HT1080 (cell line): ENCODE data around the gene FUT8. TPM values are rescaled to one million over a fixed set of nuclear protein-coding genes. Genes with fewer than 3 reads are reported as not detected.

ENCODE experiments used
- DNase-seq: peaks from one replicate; pipeline ENCODE4 v3.0.0-alpha.2; 2015; ENCODE audit warnings: low read depth
- small RNA-seq: library from RNA; depleted of rRNA; stranded (forward); fragments of <200 nt; gene quantifications from one replicate; pipeline ENCODE3, GENCODE V24; 2014
- total RNA-seq: library from RNA; depleted of rRNA; stranded (reverse); fragments of >200 nt; shearing (Covaris generic); gene quantifications from 2 replicates; pipeline ENCODE4 v1.2.3, GENCODE V29; 2014

FUT8 gene
- total RNA-seq, 1 experiment from 2014 or later: 92.4 TPM

GRCh38 chr14:65771271-65771670, 358.7 kb downstream of the FUT8 start:
- no peak for DNase-seq

DNA sequence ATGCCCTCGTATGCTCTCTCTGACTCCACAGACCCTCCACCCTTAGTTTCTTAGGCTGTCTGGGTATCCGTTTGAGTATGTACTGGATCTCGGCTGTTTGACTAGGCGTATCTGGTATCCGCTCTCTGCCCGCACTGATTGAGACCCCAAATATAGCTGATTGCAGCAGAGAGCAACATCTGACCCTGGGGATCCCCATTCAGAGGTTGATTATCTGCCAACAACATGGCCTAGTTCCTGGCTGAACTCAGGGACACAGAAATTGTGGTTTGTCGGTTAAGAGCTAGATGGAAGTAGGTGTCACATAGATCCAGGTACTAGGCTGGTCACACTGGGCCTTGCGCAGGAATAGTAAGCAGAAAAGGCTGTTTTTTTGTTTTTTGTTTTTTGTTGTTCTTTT, 359.9 kb downstream of the FUT8 start:
- no peak for DNase-seq

DNA sequence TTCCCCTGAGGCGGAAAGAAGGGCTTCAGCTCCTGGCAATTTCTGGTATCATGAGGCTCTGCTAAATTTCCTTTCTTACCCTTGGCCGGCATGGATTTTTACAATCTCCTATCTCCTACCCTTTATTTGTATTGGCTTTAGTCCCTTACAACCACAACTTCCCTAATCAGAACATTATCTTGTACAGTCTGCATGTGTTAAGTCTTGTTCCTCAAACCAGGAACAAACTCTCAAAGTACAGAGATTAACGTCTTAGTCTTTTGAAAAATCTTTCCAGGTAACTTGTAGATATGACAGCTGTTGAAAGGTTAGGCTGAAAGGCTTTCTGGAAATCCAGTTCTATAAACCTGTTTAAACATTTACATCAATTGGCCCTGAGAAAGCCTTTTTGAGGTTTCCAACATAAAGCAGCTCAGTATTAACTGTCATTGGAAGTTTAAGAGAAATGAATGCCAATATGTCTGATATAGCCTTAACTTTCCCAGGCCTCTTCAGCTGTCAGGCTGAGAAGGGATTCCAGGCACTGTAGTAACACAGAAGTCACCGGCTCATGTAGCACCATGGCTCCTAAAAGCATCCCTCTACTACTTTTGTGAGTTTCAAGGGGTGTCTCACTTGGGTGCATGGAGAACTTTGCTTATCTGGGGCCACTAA, 360.5 kb downstream of the FUT8 start:
- DNase-seq: no peak

DNA sequence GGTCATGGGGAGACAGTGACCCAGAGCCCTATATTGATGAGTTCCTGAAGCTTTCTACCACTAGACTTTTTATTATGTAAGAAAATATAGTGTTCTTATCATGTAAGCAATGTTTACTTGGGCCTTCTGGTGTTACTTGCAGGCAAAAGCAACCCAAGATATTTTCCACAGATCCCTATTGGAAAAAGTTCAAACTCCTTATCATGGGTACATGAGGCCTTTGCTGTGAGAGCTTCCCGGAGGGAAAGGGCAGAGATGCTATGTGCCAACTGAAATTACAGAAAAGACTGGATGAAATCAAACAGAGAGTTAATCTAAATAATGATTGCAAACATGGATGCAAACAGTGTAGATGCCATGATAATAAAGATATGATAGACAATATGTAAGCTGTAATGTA, 361.5 kb downstream of the FUT8 start:
- no peak for DNase-seq

DNA sequence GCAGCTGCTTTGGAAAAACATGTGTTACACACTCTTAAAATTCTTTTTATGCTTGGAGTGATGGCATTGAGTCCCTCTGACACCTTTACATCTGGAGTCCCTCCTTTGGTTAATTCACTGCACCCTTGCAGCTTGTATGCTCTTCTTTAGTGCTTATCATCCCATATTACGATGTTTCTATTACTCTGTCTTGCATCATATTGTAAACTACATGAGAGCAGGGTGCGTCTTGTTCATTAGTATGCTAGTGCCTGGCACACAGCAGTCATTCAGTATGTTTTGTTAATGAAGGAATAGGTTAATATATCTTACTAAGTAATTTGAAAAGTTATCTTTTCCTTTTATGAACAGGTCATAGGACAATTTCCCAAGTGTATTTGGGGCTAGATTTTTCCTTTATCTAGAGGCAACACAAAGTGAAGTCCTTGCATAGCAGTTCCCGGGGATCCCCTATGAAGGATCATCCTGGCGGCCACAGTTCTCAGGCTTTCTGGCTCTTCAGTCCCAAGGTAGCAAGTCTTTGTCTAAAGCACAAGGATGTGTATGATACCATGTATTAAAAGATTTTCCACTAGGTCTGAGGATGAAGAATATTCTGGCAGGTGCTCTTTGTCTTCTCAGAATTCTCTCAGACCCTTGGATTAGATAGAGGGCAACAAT, 363.8 kb downstream of the FUT8 start:
- no peak for DNase-seq

DNA sequence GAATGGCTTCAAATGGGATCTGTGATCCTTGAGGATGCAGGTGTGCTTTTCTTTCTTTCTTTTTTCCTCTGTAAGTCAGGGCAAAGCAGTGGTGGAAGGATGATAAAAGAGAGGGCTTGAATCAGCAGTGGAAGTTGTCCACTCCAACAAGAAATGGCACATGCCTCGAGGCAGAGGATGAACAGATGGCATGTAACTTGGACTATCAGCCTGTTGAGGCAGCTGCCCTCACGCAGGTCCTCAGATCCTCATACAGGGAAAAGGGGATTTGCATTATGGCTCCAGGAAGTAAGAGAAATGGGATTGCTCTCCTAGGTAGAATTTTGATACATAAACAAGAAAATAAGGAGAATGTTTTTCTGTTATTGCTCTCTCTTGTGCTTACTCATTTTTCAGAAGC, 368.0 kb downstream of the FUT8 start:
- DNase-seq: no peak

DNA sequence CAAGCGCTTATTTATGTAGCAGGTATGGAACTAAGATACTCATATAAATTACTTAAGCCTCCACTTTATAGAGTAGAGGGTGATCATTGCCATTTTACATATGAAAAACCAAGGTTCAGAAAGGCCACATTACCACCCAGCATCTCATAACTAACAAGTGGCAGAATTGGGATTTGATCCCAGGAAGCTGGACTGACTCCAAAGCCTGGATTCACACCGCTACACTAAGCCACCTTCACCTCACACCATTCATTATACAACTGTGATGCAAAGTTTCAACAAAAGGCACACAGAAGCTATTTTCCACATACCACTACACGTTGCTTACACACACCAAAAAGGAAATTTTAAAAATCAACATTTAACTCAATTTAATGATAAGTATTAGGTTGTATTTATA, 370.6 kb downstream of the FUT8 start:
- DNase-seq: no peak

DNA sequence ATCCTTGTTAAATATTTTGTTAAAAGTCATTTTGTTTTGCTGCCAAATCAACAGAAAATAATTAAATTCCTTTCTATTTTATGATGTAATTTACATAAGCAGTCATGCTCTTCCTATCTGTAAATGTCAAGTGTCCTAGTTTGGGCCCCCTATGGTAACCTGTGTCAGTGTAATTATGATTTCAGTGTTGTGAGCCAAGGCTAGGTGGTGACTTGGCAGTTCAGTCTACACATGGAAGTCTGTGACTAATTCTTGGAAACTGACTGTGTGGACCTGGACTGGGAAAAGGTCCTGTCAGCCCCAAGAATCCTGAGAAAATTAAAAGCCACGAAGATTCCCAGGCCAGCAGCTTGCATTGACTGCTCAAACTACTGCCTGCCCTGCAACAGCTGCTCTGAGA, 371.0 kb downstream of the FUT8 start:
- DNase-seq: peak; percentile 39

DNA sequence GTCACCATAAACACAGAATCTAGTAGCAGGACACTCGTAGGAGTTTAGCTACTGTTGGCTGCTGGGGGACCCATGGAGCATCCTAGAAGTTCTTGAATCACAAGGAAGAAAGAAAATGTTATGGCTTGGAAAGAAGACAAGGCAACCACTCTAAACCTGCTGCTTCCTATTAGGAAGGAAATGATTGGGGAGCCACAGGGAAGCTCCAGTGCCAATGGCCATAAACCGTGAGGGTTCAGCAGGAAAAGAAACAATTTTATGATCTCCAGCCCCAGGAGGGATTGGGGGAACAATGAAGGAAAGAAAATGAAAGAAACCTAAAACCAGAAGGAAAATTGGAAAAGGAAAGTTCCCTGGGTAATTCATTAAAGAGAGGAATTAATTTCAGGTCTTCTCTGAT, 372.0 kb downstream of the FUT8 start:
- no peak for DNase-seq

GRCh38 chr14:65787461-65787860, 374.9 kb downstream of the FUT8 start:
- DNase-seq: no peak

DNA sequence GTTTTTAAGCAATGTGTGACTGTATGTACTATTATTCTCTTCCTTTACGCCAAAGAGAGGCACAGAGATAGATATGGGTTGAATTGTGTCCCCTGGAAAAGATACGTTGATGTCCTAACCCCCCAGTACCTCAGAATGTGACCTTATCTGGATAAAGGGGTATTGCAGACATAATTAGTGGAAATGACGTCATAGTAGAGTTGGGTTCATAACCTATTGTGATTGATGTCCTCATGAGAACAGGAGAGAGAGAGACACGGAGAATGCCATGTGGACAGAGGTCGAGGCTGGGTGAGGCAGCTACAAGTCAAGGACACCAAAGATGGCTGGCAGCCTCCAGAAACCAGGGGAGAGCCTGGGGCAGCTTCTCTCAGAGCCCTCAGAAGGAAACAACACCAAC, 376.3 kb downstream of the FUT8 start:
- DNase-seq: no peak

- DNase-seq: no peak
Measured at GRCh38 chr14:65789363-65789762, 376.8 kb downstream of the FUT8 start.

GRCh38 chr14:65790172-65790815, 377.8 kb downstream of the FUT8 start:
- DNase-seq: no peak

- DNase-seq: peak; percentile 94
Measured at GRCh38 chr14:65791191-65791981, 378.9 kb downstream of the FUT8 start.

GRCh38 chr14:65792208-65792905, 379.8 kb downstream of the FUT8 start:
- peak; percentile 88 for DNase-seq

Small RNAs within 50 kb of the gene (small RNA-seq; reads per million reads assigned to genes)
- 0.20 reads per million for gene MIR625
